SK-N-SH (cell line): Measurements from ENCODE around the gene SLC16A8. TPM values are rescaled to one million over a fixed set of nuclear protein-coding genes. Genes with fewer than 3 reads are reported as not detected.
A peak's percentile ranks its signal among the peaks of the same experiment; 100 is the strongest.

ENCODE experiments used
- CTCF ChIA-PET: fragments of 300-600, 350-600 bp; formaldehyde crosslinking; extraction: SDS; loops from one replicate; lab custom pipeline; 2021; lab: Yijun Ruan, JAX
- POLR2A ChIA-PET: fragments of 350-600 bp; sonication (Branson Sonifier 250); formaldehyde crosslinking; extraction: SDS; loops from one replicate; lab custom pipeline; 2020; ENCODE audit warnings: antibody characterized with exemption, inconsistent platforms; lab: Yijun Ruan, JAX
- DNase-seq: peaks from one replicate; pipeline ENCODE4 v3.0.0; 2012
- H2AFZ ChIP-seq: fragments of 200-600 bp; sonication (generic); 2 replicates; pipeline ENCODE4 v1.8.1; 2016; ENCODE audit warnings: antibody characterized with exemption, mild to moderate bottlenecking, low read depth
- H3F3A ChIP-seq: fragments of 200-600 bp; sonication (generic); replicated peaks from 2 replicates; pipeline ENCODE3; 2016; ENCODE audit warnings: antibody characterized with exemption, mild to moderate bottlenecking; ENCODE audit not compliant: insufficient read depth
- H3K27ac ChIP-seq, 2 experiments: fragments of 200-500 bp in 1 of 2; fragments of 200-600 bp in 1 of 2; sonication (Bioruptor generic) in 1 of 2; sonication (generic), shearing (Covaris generic) in 1 of 2; 2 replicates each; pipeline versions ENCODE4 v1.5.1 to v1.6.1; 2014 to 2016; ENCODE audit warnings: low read depth in 2 of 2, inconsistent platforms in 1 of 2, low read length in 1 of 2, mild to moderate bottlenecking in 1 of 2, mixed read lengths in 1 of 2
- H3K27me3 ChIP-seq: fragments of 200-600 bp; sonication (generic), shearing (Covaris generic); 2 replicates; pipeline ENCODE4 v1.6.1; 2016; ENCODE audit warnings: mixed run types; ENCODE audit not compliant: insufficient read depth
- H3K36me3 ChIP-seq, 2 experiments: fragments of 200-500 bp in 1 of 2; fragments of 200-600 bp in 1 of 2; sonication (Bioruptor generic) in 1 of 2; sonication (generic) in 1 of 2; replicated peaks in 1 of 2; 2 replicates each; pipeline versions ENCODE3 to v1.5.1; 2014 to 2016; ENCODE audit warnings: low read length in 1 of 2, mild to moderate bottlenecking in 1 of 2; ENCODE audit not compliant: insufficient read depth in 2 of 2, control insufficient read depth in 1 of 2
- H3K4me1 ChIP-seq, 2 experiments: fragments of 200-500 bp in 1 of 2; fragments of 200-600 bp in 1 of 2; sonication (Bioruptor generic) in 1 of 2; sonication (generic), shearing (Covaris generic) in 1 of 2; 2 replicates each; pipeline versions ENCODE4 v1.5.1 to v1.6.1; 2014 to 2016; ENCODE audit warnings: low read depth in 1 of 2, low read length in 1 of 2, mixed run types in 1 of 2; ENCODE audit not compliant: insufficient read depth in 2 of 2, control insufficient read depth in 1 of 2
- H3K4me2 ChIP-seq: fragments of 200-600 bp; sonication (generic), shearing (Covaris generic); 2 replicates; pipeline ENCODE4 v1.6.1; 2017; ENCODE audit warnings: mixed run types
- H3K4me3 ChIP-seq, 2 experiments: fragments of 200-500 bp in 1 of 2; fragments of 200-600 bp in 1 of 2; sonication (Bioruptor generic) in 1 of 2; sonication (generic), shearing (Covaris generic) in 1 of 2; 2 replicates each; pipeline versions ENCODE4 v1.5.1 to v1.8.1; 2014 to 2016; ENCODE audit warnings: low read depth in 2 of 2, inconsistent platforms in 1 of 2, low read length in 1 of 2, mild to moderate bottlenecking in 1 of 2, mixed read lengths in 1 of 2, moderate library complexity in 1 of 2
- H3K79me2 ChIP-seq: fragments of 200-600 bp; sonication (generic); 2 replicates; pipeline ENCODE4 v1.8.1; 2017; ENCODE audit warnings: mild to moderate bottlenecking; ENCODE audit not compliant: insufficient read depth
- H3K9ac ChIP-seq: fragments of 200-600 bp; sonication (generic); 2 replicates; pipeline ENCODE4 v1.6.1; 2017; ENCODE audit warnings: mixed run types
- H3K9me2 ChIP-seq: fragments of 200-600 bp; sonication (generic); 2 replicates; pipeline ENCODE4 v1.6.1; 2017; ENCODE audit warnings: mixed run types
- H3K9me3 ChIP-seq: fragments of 200-600 bp; sonication (generic); 2 replicates; pipeline ENCODE4 v1.6.1; 2017; ENCODE audit warnings: mixed run types, mild to moderate bottlenecking, moderate library complexity
- H4K20me1 ChIP-seq: fragments of 200-600 bp; sonication (generic); 2 replicates; pipeline ENCODE4 v1.6.1; 2017; ENCODE audit warnings: mild to moderate bottlenecking, mixed run types; ENCODE audit not compliant: insufficient read depth
- CTCF ChIP-seq: fragments of 200-600 bp; sonication (generic); IDR thresholded peaks from 2 replicates; pipeline ENCODE4 v1.6.1; 2017; ENCODE audit warnings: antibody characterized with exemption, mild to moderate bottlenecking, moderate library complexity
- ELF1 ChIP-seq: IDR thresholded peaks from 2 replicates; pipeline ENCODE4 v1.4.0; 2012
- EP300 ChIP-seq, 2 experiments: IDR thresholded peaks; 2 replicates each; pipeline versions ENCODE4 v1.4.0 to v1.6.1; 2012; ENCODE audit warnings: borderline replicate concordance in 1 of 2, low read depth in 1 of 2, low read length in 1 of 2
- FOSL2 ChIP-seq: IDR thresholded peaks from 2 replicates; pipeline ENCODE4 v1.4.0; 2012; ENCODE audit warnings: low read depth, mild to moderate bottlenecking, moderate library complexity, borderline replicate concordance
- FOXJ3 ChIP-seq: sonication (generic); formaldehyde crosslinking; IDR thresholded peaks from 2 replicates; pipeline ENCODE4 v1.5.1; 2020; ENCODE audit warnings: mild to moderate bottlenecking, missing genetic modification reagents
- IRF3 ChIP-seq: fragments of 150-350 bp; IDR thresholded peaks from 2 replicates; pipeline ENCODE4 v1.6.1; 2016; ENCODE audit warnings: mild to moderate bottlenecking, low read depth, low read length
- NRF1 ChIP-seq: IDR thresholded peaks from 2 replicates; pipeline ENCODE4 v1.6.1; 2012; ENCODE audit warnings: low read depth, mild to moderate bottlenecking, low read length
- RAD21 ChIP-seq: IDR thresholded peaks from 2 replicates; pipeline ENCODE4 v1.6.1; 2012; ENCODE audit warnings: mild to moderate bottlenecking, low read length
- RXRA ChIP-seq: IDR thresholded peaks from 2 replicates; pipeline ENCODE4 v1.4.0; 2012; ENCODE audit warnings: low read depth, mild to moderate bottlenecking, borderline replicate concordance
- SIN3A ChIP-seq: IDR thresholded peaks from 2 replicates; pipeline ENCODE4 v1.6.1; 2012; ENCODE audit warnings: low read depth, mild to moderate bottlenecking, low read length, moderate library complexity, borderline replicate concordance
- SMC3 ChIP-seq: IDR thresholded peaks from 2 replicates; pipeline ENCODE4 v1.6.1; 2012; ENCODE audit warnings: low read depth, low read length, improper control_type of control experiment
- TAF1 ChIP-seq: IDR thresholded peaks from 2 replicates; pipeline ENCODE4 v1.6.1; 2012; ENCODE audit warnings: low read depth, mild to moderate bottlenecking, low read length, moderate library complexity, borderline replicate concordance
- TEAD4 ChIP-seq: IDR thresholded peaks from 2 replicates; pipeline ENCODE4 v1.4.0; 2012; ENCODE audit warnings: mild to moderate bottlenecking, borderline replicate concordance; ENCODE audit not compliant: insufficient read depth
- USF2 ChIP-seq: fragments of 150-350 bp; IDR thresholded peaks from 2 replicates; pipeline ENCODE4 v1.6.1; 2017; ENCODE audit warnings: antibody characterized with exemption, low read length, low read depth, borderline replicate concordance
- ZBTB33 ChIP-seq: IDR thresholded peaks from 2 replicates; pipeline ENCODE4 v1.4.0; 2012; ENCODE audit warnings: low read depth, borderline replicate concordance
- WGBS: methylation state at CpG from one replicate; pipeline ENCODE4 v1.1.6; 2017; ENCODE audit warnings: low lambda C conversion rate; 5-methylcytosine and 5-hydroxymethylcytosine counted together
- polyA plus RNA-seq, 3 experiments: library from polyadenylated mRNA; depleted of rRNA; stranded (reverse); fragments of >200 nt; gene quantifications; 2 replicates each; pipeline ENCODE4 v1.2.3, GENCODE V29; 2012

Gene SLC16A8
- polyA plus RNA-seq, 1 of the 3 experiments (the other 2 are of a cell fraction): not detected

GRCh38 chr22:38069372-38070249 is 14.4 kb downstream of the SLC16A8 start:
- H3F3A ChIP-seq: no peaks in the 10 kb centered on the region
- no peaks in the 10 kb centered on the region for H3K9me2 ChIP-seq
- no peaks in the 10 kb centered on the region for H4K20me1 ChIP-seq
- peaks cover 0 to 27% of the 10 kb centered on the region in 2 experiments for H3K36me3 ChIP-seq
- H3K27ac ChIP-seq: no peak overlapping the region
- peak; percentile 38 for TF ChIP-seq CTCF
- TF ChIP-seq ZBTB33: no peak
- TF ChIP-seq RXRA: no peak
- no peak for TF ChIP-seq SMC3
- TF ChIP-seq TAF1: no peak
- no peak for TF ChIP-seq SIN3A
- TF ChIP-seq NRF1: no peak
- TF ChIP-seq RAD21: peak; percentile 29; the same call in 1 of the 2 replicates
- no peak overlapping the region for H3K9ac ChIP-seq
- no peaks in the 10 kb centered on the region for H3K4me1 ChIP-seq
- H2AFZ ChIP-seq: no peak overlapping the region
- H3K4me3 ChIP-seq: peak overlapping the region in 1 of 2 experiments; percentile 12; a peak in 1 of 4 replicates
- no peaks in the 10 kb centered on the region for H3K9me3 ChIP-seq
- 79% methylated on average over 7 of the region's 21 CpGs for WGBS
- no peaks in the 10 kb centered on the region for H3K27me3 ChIP-seq
- no peaks in the 10 kb centered on the region for H3K79me2 ChIP-seq
- H3K4me2 ChIP-seq: no peak overlapping the region
- peak; percentile 55 for DNase-seq
- CTCF ChIA-PET: no interaction called here
- POLR2A ChIA-PET: interaction anchor here (0.6 kb wide), 1 partner anchor 57 kb away, joined by 3 read pairs; no protein-coding TSS in a partner anchor

- no peaks in the 10 kb centered on the region for H3K4me1 ChIP-seq
- H3K79me2 ChIP-seq: no peaks in the 10 kb centered on the region
- H3K36me3 ChIP-seq: peaks cover 0 to 27% of the 10 kb centered on the region in 2 experiments
- no peak overlapping the region for H3K4me2 ChIP-seq
- POLR2A ChIA-PET: interaction anchor here (0.6 kb wide), 1 partner anchor 56 kb away, joined by 3 read pairs; no protein-coding TSS in a partner anchor
- DNase-seq: no peak
- H4K20me1 ChIP-seq: no peaks in the 10 kb centered on the region
- H3K27me3 ChIP-seq: no peaks in the 10 kb centered on the region
- H3K9me3 ChIP-seq: no peaks in the 10 kb centered on the region
- H3K9ac ChIP-seq: no peak overlapping the region
- H3K27ac ChIP-seq: no peak overlapping the region
- no peaks in the 10 kb centered on the region for H3F3A ChIP-seq
- peak overlapping the region in 1 of 2 experiments; percentile 12; a peak in 1 of 4 replicates for H3K4me3 ChIP-seq
- no CpG with 5 or more reads among the region's 13 CpGs for WGBS
- CTCF ChIA-PET: no interaction called here
- H2AFZ ChIP-seq: no peak overlapping the region
- no peaks in the 10 kb centered on the region for H3K9me2 ChIP-seq
- no peak for TF ChIP-seq ELF1
- no peak for TF ChIP-seq FOXJ3
- TF ChIP-seq TEAD4: no peak
- TF ChIP-seq ZBTB33: no peak
- no peak for TF ChIP-seq EP300 (IDR thresholded peaks at IDR 0.05; ENCODE audit: borderline replicate concordance in 1 of 2, low read depth in 1 of 2, low read length in 1 of 2)
- no peak for TF ChIP-seq USF2
- no peak for TF ChIP-seq FOSL2
- no peak for TF ChIP-seq IRF3
Measured at GRCh38 chr22:38068641-38069371, 15.2 kb downstream of the SLC16A8 start.
